Testis (tissue), 3 donors: Measurements from ENCODE around the gene PCNP. TPM values are rescaled to one million over a fixed set of nuclear protein-coding genes. Genes with fewer than 3 reads are reported as not detected.
A peak's percentile ranks its signal among the peaks of the same experiment; 100 is the strongest.

Experiments
- DNase-seq: peaks from one replicate; pipeline ENCODE4 v3.0.0-alpha.2; 2019
- H3K27ac ChIP-seq, 2 donors: fragments of 200-600 bp; sonication (generic); one replicate each; pipeline ENCODE4 v1.5.1; 2019
- H3K27me3 ChIP-seq: fragments of 200-600 bp; sonication (generic); one replicate; pipeline ENCODE4 v1.5.1; 2019
- H3K36me3 ChIP-seq: fragments of 200-600 bp; sonication (generic); one replicate; pipeline ENCODE4 v1.5.1; 2017; ENCODE audit warnings: low read depth; ENCODE audit errors: missing control alignments
- H3K4me1 ChIP-seq: fragments of 200-600 bp; sonication (generic); one replicate; pipeline ENCODE4 v1.5.1; 2019
- H3K4me3 ChIP-seq, 2 donors: fragments of 200-600 bp; sonication (generic); one replicate each; pipeline ENCODE4 v1.5.1; 2017 to 2019
- H3K9me3 ChIP-seq: fragments of 200-600 bp; sonication (generic); one replicate; pipeline ENCODE4 v1.5.1; 2017
- POLR2A ChIP-seq: fragments of 450-650 bp; IDR thresholded peaks from one replicate; pipeline ENCODE4 v1.6.1; 2017; ENCODE audit warnings: antibody characterized with exemption, mild to moderate bottlenecking, moderate library complexity
- WGBS, 2 donors: methylation state at CpG; one replicate each; pipeline ENCODE4 v1.1.5; 2018; 5-methylcytosine and 5-hydroxymethylcytosine counted together
- intact Hi-C: fragments of 100-400 bp; cut with DNase I; formaldehyde crosslinking; loops from one replicate; pipeline ENCODE4 v1.15.1; 2023; ENCODE audit warnings: low total_unique reads
- polyA plus RNA-seq: library from polyadenylated mRNA; stranded (reverse); fragments of 350-450 nt; fragmentation: Illumina TruSeq; extraction: RNeasy Lipid Tissue Mini Kit (QIAGEN cat#74804); gene quantifications from one replicate; pipeline ENCODE4 v1.2.3, GENCODE V29; 2014; ENCODE audit warnings: low read depth, low replicate concordance; ENCODE audit not compliant: insufficient read depth
- total RNA-seq, 2 donors: library from RNA; depleted of rRNA; stranded (reverse); fragments of >200 nt; gene quantifications; one replicate each; pipeline ENCODE4 v1.2.3, GENCODE V29; 2016
- TF ChIP-seq, protein P1 (sequence below), 3 experiments: fragments of 450-650 bp in 2 of 3; fragments of 200-600 bp in 1 of 3; sonication (generic) in 1 of 3; IDR thresholded peaks; one replicate each; pipeline ENCODE4 v1.5.1; 2016 to 2019; ENCODE audit warnings: antibody characterized with exemption in 3 of 3, mild to moderate bottlenecking in 2 of 3, moderate library complexity in 1 of 3

Gene PCNP
- total and polyA plus RNA-seq, 3 donors from 2014 or later, result 60.6 to 89.1 (median 62.5) TPM

DNA sequence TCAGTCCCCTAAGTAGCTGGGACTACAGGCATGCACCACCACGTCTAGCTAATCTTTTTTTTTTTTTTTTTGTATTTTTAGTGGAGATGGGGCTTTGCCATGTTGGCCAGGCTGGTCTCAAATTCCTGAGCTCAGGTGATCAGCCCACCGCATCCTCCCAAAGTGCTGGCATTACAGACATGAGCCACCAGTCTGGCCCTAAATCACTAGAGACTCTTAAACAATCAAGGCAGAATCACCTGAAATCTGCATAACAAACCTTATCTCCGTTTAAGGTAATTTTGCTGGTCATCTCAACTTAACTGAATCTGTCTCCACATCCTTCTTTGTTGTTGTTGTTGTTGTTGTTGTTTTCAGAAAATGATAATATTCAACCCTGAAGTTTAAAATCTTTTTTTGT lies 17.9 kb upstream of the PCNP start:
- TF ChIP-seq, protein P1, sequence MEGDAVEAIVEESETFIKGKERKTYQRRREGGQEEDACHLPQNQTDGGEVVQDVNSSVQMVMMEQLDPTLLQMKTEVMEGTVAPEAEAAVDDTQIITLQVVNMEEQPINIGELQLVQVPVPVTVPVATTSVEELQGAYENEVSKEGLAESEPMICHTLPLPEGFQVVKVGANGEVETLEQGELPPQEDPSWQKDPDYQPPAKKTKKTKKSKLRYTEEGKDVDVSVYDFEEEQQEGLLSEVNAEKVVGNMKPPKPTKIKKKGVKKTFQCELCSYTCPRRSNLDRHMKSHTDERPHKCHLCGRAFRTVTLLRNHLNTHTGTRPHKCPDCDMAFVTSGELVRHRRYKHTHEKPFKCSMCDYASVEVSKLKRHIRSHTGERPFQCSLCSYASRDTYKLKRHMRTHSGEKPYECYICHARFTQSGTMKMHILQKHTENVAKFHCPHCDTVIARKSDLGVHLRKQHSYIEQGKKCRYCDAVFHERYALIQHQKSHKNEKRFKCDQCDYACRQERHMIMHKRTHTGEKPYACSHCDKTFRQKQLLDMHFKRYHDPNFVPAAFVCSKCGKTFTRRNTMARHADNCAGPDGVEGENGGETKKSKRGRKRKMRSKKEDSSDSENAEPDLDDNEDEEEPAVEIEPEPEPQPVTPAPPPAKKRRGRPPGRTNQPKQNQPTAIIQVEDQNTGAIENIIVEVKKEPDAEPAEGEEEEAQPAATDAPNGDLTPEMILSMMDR (IDR thresholded peaks at IDR 0.05), result no peak
- no peak for TF ChIP-seq POLR2A
- H3K4me3 ChIP-seq, result no peak overlapping the region
- no peaks in the 10 kb centered on the region for H3K4me1 ChIP-seq
- H3K27me3 ChIP-seq, result no peaks in the 10 kb centered on the region
- WGBS, 2 donors, result 68 to 81% methylated on average over 3 of the region's 3 CpGs
- no peak for DNase-seq
- intact Hi-C loops, result no loop called here
- no peaks in the 10 kb centered on the region for H3K9me3 ChIP-seq
- no peaks in the 10 kb centered on the region for H3K36me3 ChIP-seq
- no peak overlapping the region for H3K27ac ChIP-seq

DNA sequence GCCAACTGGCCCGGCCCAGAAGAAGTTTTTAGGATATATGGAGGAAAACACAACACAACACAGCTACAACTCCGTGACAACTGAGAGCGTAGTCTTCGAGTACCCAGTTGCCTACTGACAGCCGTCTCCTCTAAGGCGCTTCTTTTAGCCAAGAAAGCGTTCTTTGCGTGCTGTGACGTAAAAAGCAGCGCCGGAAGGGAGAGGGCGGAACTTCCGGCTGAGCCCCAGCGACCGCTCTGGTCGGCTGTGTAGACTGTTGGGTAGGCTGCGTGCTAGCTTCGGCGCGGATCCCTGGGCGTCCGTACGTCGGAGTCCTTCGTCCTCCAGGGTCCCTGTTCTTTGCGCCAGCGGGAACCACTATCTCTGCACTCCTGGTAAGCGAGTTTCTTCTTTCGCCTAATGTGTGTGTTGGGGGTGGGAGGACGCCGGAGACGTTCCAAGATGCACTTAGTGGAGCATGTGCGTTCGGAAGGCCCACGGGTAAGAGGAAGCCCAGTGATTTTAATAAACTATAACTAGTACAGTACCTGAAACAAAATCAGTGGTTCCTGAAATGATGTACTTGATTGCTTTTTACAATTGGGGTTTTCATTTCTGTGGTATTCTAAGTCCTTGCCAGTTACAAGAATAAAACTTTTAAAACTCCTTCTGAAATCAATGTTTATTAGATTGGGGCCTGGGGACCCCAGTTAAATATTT lies 12.2 kb upstream of the PCNP start, which contains the start of gene TRMT10C:
Gene TRMT10C (plus strand): TSS at position 239 of the 699 bp plus-strand sequence. CDS start 2,914 bp downstream, outside the sequence.
- intact Hi-C loops, result no loop called here
- 0 to 1% methylated on average over 27 to 35 of the region's 35 CpGs for WGBS, 2 donors
- H3K27ac ChIP-seq, result peak within 1 kb of the TSS; percentile 63 to 85

DNA sequence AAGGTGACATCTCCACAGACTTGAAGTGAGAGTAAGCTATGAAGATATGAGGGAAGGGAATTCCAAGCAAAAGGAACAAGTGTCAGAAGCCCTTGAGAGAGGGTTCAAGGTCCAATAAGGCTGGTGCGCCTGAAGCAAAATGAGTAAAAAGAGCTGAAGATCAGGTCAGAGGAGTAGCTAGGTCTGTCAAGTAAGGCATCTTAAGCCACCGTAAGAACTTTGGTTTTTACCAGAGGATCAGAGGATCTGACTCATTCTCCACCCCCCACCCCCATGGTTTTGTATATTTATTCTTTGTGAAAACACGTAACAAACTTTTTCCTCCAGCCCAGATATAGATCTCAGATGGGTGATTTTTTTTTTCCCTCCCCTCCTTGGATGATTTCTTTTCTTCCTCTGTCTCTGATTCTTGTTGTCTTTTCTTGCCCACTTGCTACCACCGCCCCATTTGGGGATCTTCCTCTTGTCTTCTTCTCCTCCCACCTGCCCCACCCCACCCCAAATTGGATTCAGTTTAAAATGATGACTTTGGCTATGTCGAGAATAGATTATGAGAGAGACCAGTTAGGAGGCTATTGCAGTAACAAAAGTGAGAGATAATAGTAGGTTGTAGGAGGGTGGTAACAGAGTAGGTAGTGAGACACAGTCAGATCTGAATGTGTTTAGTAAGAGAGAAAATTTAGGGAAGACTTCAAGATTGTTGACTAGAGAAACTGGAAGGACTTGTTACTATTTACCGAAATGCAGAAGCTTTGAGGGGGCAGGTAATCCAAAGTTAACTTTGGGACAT lies 6.3 kb upstream of the PCNP start:
- no peaks in the 10 kb centered on the region for H3K36me3 ChIP-seq
- no peak for DNase-seq
- no peaks in the 10 kb centered on the region for H3K27me3 ChIP-seq
- 87 to 91% methylated on average over 6 of the region's 6 CpGs for WGBS, 2 donors
- no peaks in the 10 kb centered on the region for H3K9me3 ChIP-seq
- H3K4me3 ChIP-seq, result no peak overlapping the region
- no peak overlapping the region for H3K27ac ChIP-seq
- TF ChIP-seq POLR2A, result no peak
- TF ChIP-seq, protein P1 (IDR thresholded peaks at IDR 0.05), result no peak
- intact Hi-C loops, result no loop called here
- peaks cover 8% of the 10 kb centered on the region for H3K4me1 ChIP-seq

More for the DNA sequence above, 12.2 kb upstream of the PCNP start, which contains the start of gene TRMT10C:
- no peaks in the 10 kb centered on the region for H3K9me3 ChIP-seq
- DNase-seq, result peak; percentile 95
- TF ChIP-seq POLR2A, result peak; percentile 33
- TF ChIP-seq, protein P1 (IDR thresholded peaks at IDR 0.05), result no peak
- no peaks in the 10 kb centered on the region for H3K36me3 ChIP-seq
- peak within 1 kb of the TSS; percentile 74 to 83 for H3K4me3 ChIP-seq
- peaks cover 12% of the 10 kb centered on the region for H3K4me1 ChIP-seq
- H3K27me3 ChIP-seq, result no peaks in the 10 kb centered on the region

DNA sequence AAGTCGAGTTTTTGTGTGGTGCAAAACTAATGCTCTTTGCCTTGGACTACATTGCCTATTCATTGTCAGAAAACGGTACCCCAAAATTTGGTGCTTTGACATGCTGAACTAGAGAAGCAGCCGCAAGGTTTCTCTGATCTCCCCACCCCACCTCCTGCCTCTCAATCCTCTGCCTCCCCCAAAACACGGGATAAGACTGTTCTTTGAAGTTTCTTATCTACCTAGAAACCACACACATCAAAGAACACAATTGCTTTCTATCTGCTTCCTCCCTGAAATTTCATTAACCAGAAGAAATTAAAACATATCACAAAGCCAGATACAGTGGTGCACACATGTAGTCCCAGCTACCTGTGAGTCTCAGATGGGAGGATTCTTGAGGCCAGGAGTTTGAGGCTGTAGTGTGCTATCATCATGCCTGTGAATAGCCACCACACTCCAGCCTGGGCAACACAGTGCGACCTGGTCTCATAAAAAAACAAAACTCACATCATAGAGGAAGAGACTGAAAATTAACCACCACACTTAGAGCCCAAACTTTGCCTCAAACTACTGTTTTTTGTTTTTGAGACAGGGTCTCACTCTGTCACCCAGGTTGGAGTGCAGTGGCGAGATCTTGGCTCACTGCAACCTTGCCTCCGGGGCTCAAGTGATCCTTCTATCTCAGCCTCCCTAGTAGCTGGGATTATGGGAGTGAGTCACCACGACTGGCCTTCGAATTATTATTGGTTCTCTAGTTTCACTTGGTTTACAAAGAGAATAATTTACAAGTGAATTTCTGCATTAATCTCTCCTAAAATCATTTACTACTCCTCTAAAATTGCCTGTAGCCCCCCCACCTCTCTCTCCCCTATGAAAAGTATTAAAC lies 2.7 kb upstream of the PCNP start:
- no peaks in the 10 kb centered on the region for H3K27me3 ChIP-seq
- DNase-seq, result no peak
- no peak overlapping the region for H3K4me3 ChIP-seq
- H3K27ac ChIP-seq, result no peak overlapping the region
- no peaks in the 10 kb centered on the region for H3K36me3 ChIP-seq
- H3K9me3 ChIP-seq, result no peaks in the 10 kb centered on the region
- intact Hi-C loops, result loop anchor here (10.0 kb wide), 1 partner anchor 114 kb away; the partner anchor contains the start of gene RPL24
- H3K4me1 ChIP-seq, result peaks cover 5% of the 10 kb centered on the region
- 62 to 69% methylated on average over 9 of the region's 9 CpGs for WGBS, 2 donors
- TF ChIP-seq, protein P1 (IDR thresholded peaks at IDR 0.05), result no peak
- TF ChIP-seq POLR2A, result no peak
